Epithelial cell of esophagus (primary cell): ENCODE measurements around the gene CCNA1.

ENCODE experiments used
- DNase-seq: peaks from one replicate; pipeline ENCODE4 v3.0.0; 2010; ENCODE audit warnings: low read depth
- H3K4me3 ChIP-seq: 2 replicates; pipeline ENCODE4 v1.5.1; 2011; ENCODE audit warnings: mild to moderate bottlenecking, low read length, control low read depth
- CTCF ChIP-seq: IDR thresholded peaks from 2 replicates; pipeline ENCODE4 v1.5.1; 2011; ENCODE audit warnings: low read depth, mild to moderate bottlenecking, low read length, control low read depth, inconsistent platforms; ENCODE audit not compliant: insufficient read depth; ENCODE audit errors: missing control alignments

Gene CCNA1

GRCh38 chr13:36417331-36417730 is 15.0 kb upstream of the CCNA1 start:
- no peak overlapping the region for H3K4me3 ChIP-seq
- no peak for TF ChIP-seq CTCF
- no peak for DNase-seq

DNA sequence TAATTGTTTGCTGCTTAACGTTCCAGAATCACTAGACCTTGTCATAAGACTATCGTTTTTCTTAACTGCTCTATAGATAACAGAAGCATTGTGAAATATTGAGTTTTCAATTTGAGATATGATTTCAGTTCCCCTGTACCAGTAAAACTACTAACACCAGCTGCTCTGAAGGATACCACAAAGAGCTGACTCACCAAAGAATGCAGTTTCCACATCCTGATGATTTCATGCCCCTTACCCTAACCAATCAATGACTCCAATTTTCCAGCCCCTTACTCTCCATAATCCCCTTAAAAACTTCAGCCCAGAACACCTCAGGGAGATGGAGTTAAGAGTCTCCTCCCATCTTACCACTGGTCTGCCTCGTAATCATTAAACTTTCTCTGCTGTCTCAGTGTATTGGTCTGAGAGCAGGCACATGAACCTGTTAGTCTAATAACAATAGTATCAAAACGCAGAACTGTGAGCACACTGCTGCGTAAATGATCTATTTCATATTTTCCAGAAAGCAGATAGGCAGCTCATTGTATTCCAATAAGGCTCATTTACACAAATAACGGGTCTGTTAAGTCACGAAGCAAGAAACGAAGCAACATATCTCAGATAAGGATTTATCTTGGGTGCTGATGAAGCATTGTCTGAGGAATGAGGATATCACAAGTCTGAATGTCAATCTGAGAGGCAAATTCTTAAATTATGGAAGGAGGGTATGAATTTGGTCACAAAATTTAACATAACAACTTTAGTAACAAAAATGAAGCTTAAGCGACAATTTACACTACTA is 14.1 kb upstream of the CCNA1 start:
- H3K4me3 ChIP-seq: no peak overlapping the region
- no peak for TF ChIP-seq CTCF
- DNase-seq: peak; percentile 67

- no peak overlapping the region for H3K4me3 ChIP-seq
- DNase-seq: peak; percentile 76
- peak; percentile 90 for TF ChIP-seq CTCF
Observed at GRCh38 chr13:36420437-36420891, 11.8 kb upstream of the CCNA1 start.

DNA sequence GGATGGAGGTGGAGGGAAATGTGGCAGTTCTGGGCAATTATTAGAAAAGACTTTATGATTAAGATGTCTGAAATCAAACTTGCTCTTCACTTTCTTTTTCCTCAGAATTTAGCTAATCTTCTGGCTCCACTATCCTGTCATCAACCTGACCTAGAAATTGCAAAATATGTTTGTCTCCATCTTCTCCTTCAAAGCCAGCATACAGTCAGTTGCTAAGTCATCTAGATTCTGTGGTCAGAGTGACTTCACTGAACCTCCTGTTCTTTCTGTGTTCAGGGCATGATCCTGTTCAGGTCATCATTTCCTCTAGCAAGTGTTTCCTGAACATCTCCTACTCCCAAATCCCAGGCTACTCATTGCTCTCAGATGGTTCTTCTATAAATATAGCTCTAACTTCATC is 10.8 kb upstream of the CCNA1 start:
- peak; percentile 56 for DNase-seq
- no peak for TF ChIP-seq CTCF
- H3K4me3 ChIP-seq: no peak overlapping the region

- peak; percentile 98 for DNase-seq
- H3K4me3 ChIP-seq: no peak overlapping the region
- TF ChIP-seq CTCF: no peak
Observed at GRCh38 chr13:36428086-36428485, 4.2 kb upstream of the CCNA1 start.

DNA sequence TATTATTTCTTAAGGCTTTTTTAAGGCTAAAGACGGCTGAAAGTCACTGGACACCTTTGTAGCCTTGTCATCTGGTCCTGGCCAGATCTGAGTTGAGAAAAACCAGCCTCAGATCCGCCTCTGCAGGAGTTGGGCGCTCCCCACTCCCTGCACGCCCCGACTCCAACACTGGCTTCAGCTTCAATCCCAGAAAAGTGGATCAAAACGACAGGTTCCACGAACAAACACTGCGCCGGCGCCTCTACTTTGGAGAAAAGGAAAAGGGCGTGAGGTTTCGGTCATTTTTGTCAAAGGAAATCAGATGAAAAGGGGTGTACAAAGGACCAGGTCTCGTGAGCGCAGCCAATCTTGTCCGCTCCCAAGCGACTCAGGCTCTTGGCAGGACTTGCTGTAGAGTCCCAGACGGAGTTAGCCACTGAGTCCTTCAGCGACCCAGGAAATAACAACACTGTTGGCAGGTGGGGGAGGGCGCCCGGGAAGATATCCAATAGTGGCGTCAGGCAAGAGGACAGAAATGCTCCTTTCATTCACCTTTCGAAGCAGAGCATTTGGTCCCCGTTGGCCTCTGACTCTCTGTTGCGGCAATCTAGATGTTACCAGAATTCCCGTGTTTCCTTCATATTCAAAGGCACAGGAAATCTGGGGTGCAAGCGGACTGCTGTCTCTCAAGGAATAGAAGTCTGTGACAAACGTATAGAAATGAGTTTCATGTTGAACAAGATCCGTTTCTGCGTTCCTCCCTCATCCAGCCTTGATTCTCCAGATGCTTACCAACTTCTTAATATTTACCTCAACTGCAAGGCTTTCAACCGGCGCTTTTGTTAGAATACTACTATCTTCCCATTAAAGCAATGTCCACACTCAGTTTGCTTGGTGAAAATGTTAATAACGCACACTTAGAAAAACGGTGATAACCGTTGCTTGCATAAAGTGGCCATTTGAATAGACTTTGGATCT is 1.8 kb upstream of the CCNA1 start:
- DNase-seq: peak; percentile 30
- H3K4me3 ChIP-seq: peak overlapping the region; percentile 11
- no peak for TF ChIP-seq CTCF
